Fibroblast of lung (primary cell): ENCODE results near the gene CCDC192.

ENCODE experiments used
- CTCF ChIP-seq, 2 donors: IDR thresholded peaks in 1 of 2; conservative IDR thresholded peaks in 1 of 2; 1 replicate in 1 of 2; 2 replicates in 1 of 2; pipeline ENCODE4 v1.5.1; 2011 to 2012; ENCODE audit warnings: low read length in 2 of 2, control low read depth in 1 of 2, inconsistent platforms in 1 of 2, low read depth in 1 of 2, mild to moderate bottlenecking in 1 of 2
- EZH2 ChIP-seq: IDR thresholded peaks from 2 replicates; pipeline ENCODE4 v1.5.1; 2012; ENCODE audit warnings: low read length, control low read depth, mild to moderate bottlenecking; ENCODE audit errors: missing control alignments

DNA sequence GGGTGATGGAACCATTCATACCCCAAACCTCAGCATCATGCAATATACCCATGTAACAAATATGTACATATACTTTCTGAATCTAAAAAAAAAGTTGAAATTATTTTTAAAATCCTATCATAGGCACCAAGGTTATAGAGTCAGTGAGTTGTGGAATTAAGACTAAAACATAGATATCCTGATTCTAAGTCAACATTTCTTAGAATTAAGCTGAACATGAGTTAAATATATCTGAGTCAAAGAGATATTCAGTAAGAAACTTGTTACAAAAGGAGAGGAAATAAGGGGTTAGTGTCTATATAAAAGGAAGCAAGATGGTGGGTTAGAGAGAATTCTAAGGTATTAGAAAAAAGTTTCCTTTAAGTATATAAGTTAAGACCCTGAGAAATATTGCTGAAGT, 89.9 kb downstream of the CCDC192 start:
- no peak for TF ChIP-seq CTCF (conservative IDR thresholded peaks at IDR 0.05 in 1 of 2, IDR thresholded peaks at IDR 0.05 in 1 of 2; ENCODE audit: low read depth in 1 of 2, low read length in 2 of 2)
- no peak for TF ChIP-seq EZH2
